Measurements from ENCODE around the gene ACTN2. TPM values are rescaled to one million over a fixed set of nuclear protein-coding genes. Genes with fewer than 3 reads are reported as not detected.

The ACTN2 gene
- total RNA-seq, 1 donor, result not detected

GRCh38 chr1:236812334-236813030 lies 126.2 kb downstream of the ACTN2 start:
- DNase-seq (ENCODE audit: low read depth in 2 of 3, low spot score in 2 of 3), result no peak

Other genes starting within 250 kb of the ACTN2 start
- gene LGALS8, start 162.5 kb upstream of the ACTN2 start, total RNA-seq, result 47.1 TPM
- gene HEATR1, start 82.0 kb upstream of the ACTN2 start, total RNA-seq, result 18.0 TPM
- 16.7 TPM for gene MTR, start 108.8 kb downstream of the ACTN2 start, total RNA-seq